NCI-H2196 (cell line): ENCODE data around the gene GGN.
A peak's percentile ranks its signal among the peaks of the same experiment; 100 is the strongest.
"Not testable (repeated sequence)": the region's sequence is repeated elsewhere in the genome, so short reads cannot be mapped to it uniquely, and the experiment has no call there.

Experiments
- DNase-seq: peaks from one replicate; lab custom pipeline; 2025; ENCODE audit not compliant: unreplicated experiment; lab: John Stamatoyannopoulos, UW

Gene GGN

GRCh38 chr19:38411898-38412297, 24.1 kb upstream of the GGN start:
- DNase-seq, result not testable (repeated sequence)

- DNase-seq, result no peak
Measured at GRCh38 chr19:38411041-38411712, 23.3 kb upstream of the GGN start.

- not testable (repeated sequence) for DNase-seq
Measured at GRCh38 chr19:38410407-38410806, 22.6 kb upstream of the GGN start.

- DNase-seq, result no peak
Measured at GRCh38 chr19:38409631-38410133, 21.8 kb upstream of the GGN start.

- no peak for DNase-seq
Measured at GRCh38 chr19:38405276-38405675, 17.4 kb upstream of the GGN start.

GRCh38 chr19:38404858-38405257, 17.0 kb upstream of the GGN start:
- DNase-seq, result no peak

- peak; percentile 97 for DNase-seq
Measured at GRCh38 chr19:38402967-38403674, 15.3 kb upstream of the GGN start, which contains the start of gene FAM98C. Gene FAM98C, plus strand, starts transcription at chr19:38403093. Its CDS starts 61 bp downstream, at chr19:38403154.

- DNase-seq, result no peak
Measured at GRCh38 chr19:38402623-38402966, 14.8 kb upstream of the GGN start.

- DNase-seq, result no peak
Measured at GRCh38 chr19:38401148-38401547, 13.3 kb upstream of the GGN start.

- no peak for DNase-seq
Measured at GRCh38 chr19:38400361-38400760, 12.5 kb upstream of the GGN start.

GRCh38 chr19:38399537-38399936, 11.7 kb upstream of the GGN start:
- DNase-seq, result no peak

- no peak for DNase-seq
Measured at GRCh38 chr19:38399081-38399480, 11.2 kb upstream of the GGN start.

GRCh38 chr19:38395381-38396114, 7.7 kb upstream of the GGN start:
- DNase-seq, result no peak

- DNase-seq, result no peak
Measured at GRCh38 chr19:38394488-38394887, 6.7 kb upstream of the GGN start.

GRCh38 chr19:38392707-38393308, 5.0 kb upstream of the GGN start:
- DNase-seq, result no peak

GRCh38 chr19:38391911-38392464, 4.2 kb upstream of the GGN start:
- no peak for DNase-seq

- no peak for DNase-seq
Measured at GRCh38 chr19:38389957-38390924, 2.4 kb upstream of the GGN start.

- no peak for DNase-seq
Measured at GRCh38 chr19:38389101-38389925, 1.5 kb upstream of the GGN start.
